Stimulated activated CD4-positive, alpha-beta T cell treated with anti-CD3 and anti-CD28 coated beads, TNF-alpha, amount 100 ng/mL, for 24 hours (primary cell): Measurements from ENCODE around the gene DHRSX.
"Not testable (repeated sequence)": the region's sequence is repeated elsewhere in the genome, so short reads cannot be mapped to it uniquely, and the experiment has no call there.

Experiments used
- DNase-seq, 3 experiments: peaks; one replicate each; pipeline ENCODE4 v3.0.0-alpha.2; 2020; ENCODE audit warnings: low read depth in 3 of 3

DHRSX gene

GRCh38 chrX:2351999-2352995 is 148.5 kb downstream of the DHRSX start:
- no peak for DNase-seq

- DNase-seq = no peak
Observed at GRCh38 chrX:2351321-2351720, 149.5 kb downstream of the DHRSX start.

- DNase-seq = not testable (repeated sequence)
Observed at GRCh38 chrX:2350703-2351102, 150.1 kb downstream of the DHRSX start.

- not testable (repeated sequence) for DNase-seq
Observed at GRCh38 chrX:2350036-2350435, 150.7 kb downstream of the DHRSX start.

GRCh38 chrX:2348211-2348610 is 152.6 kb downstream of the DHRSX start:
- DNase-seq = no peak

GRCh38 chrX:2346158-2346557 is 154.6 kb downstream of the DHRSX start:
- no peak for DNase-seq

GRCh38 chrX:2345562-2345961 is 155.2 kb downstream of the DHRSX start:
- DNase-seq = no peak

GRCh38 chrX:2343413-2343812 is 157.4 kb downstream of the DHRSX start:
- no peak for DNase-seq

- DNase-seq = no peak
Observed at GRCh38 chrX:2342874-2343273, 157.9 kb downstream of the DHRSX start.

- DNase-seq = no peak
Observed at GRCh38 chrX:2342281-2342688, 158.5 kb downstream of the DHRSX start.

GRCh38 chrX:2340991-2341390 is 159.8 kb downstream of the DHRSX start:
- DNase-seq = no peak

- DNase-seq = no peak
Observed at GRCh38 chrX:2336181-2336580, 164.6 kb downstream of the DHRSX start.

- no peak for DNase-seq
Observed at GRCh38 chrX:2334237-2334636, 166.5 kb downstream of the DHRSX start.

- DNase-seq = no peak
Observed at GRCh38 chrX:2332252-2332651, 168.5 kb downstream of the DHRSX start.

GRCh38 chrX:2330910-2331309 is 169.9 kb downstream of the DHRSX start:
- DNase-seq = no peak

- no peak for DNase-seq
Observed at GRCh38 chrX:2330487-2330886, 170.3 kb downstream of the DHRSX start.

- no peak for DNase-seq
Observed at GRCh38 chrX:2327423-2327822, 173.4 kb downstream of the DHRSX start.

GRCh38 chrX:2325076-2325784 is 175.5 kb downstream of the DHRSX start:
- DNase-seq = peak in 1 of 3 experiments; percentile 2

- no peak for DNase-seq
Observed at GRCh38 chrX:2324151-2324550, 176.6 kb downstream of the DHRSX start.

- no peak for DNase-seq
Observed at GRCh38 chrX:2321411-2321810, 179.4 kb downstream of the DHRSX start.

- no peak for DNase-seq
Observed at GRCh38 chrX:2320580-2321327, 180.0 kb downstream of the DHRSX start.

- DNase-seq = no peak
Observed at GRCh38 chrX:2320089-2320488, 180.7 kb downstream of the DHRSX start.
